ENCODE measurements around the gene ERICH2.

Gene ERICH2

GRCh38 chr2:170770008-170770605 lies at the start of gene ERICH2:
Gene ERICH2, plus strand, starts transcription at chr2:170770378. Its CDS starts 304 bp downstream, at chr2:170770682.
- TF ChIP-seq GATA2 (IDR thresholded peaks at IDR 0.05; ENCODE audit: low read depth, low read length): no peak

GRCh38 chr2:170721678-170722077 lies 48.5 kb upstream of the ERICH2 start:
- TF ChIP-seq GATA3 (IDR thresholded peaks at IDR 0.05; ENCODE audit: low read depth, low read length) (no peak), GATA2 (IDR thresholded peaks at IDR 0.05; ENCODE audit: low read depth, low read length) (no peak)

GRCh38 chr2:170722301-170722700 lies 47.9 kb upstream of the ERICH2 start:
- TF ChIP-seq GATA3 (IDR thresholded peaks at IDR 0.05; ENCODE audit: low read depth, low read length) (peak; percentile 37; the same call in 1 of the 2 replicates), GATA2 (IDR thresholded peaks at IDR 0.05; ENCODE audit: low read depth, low read length) (no peak)

- TF ChIP-seq GATA3 (IDR thresholded peaks at IDR 0.05; ENCODE audit: low read depth, low read length) (no peak), GATA2 (IDR thresholded peaks at IDR 0.05; ENCODE audit: low read depth, low read length) (no peak)
Observed at GRCh38 chr2:170723446-170723958, 46.7 kb upstream of the ERICH2 start.

- no peak for TF ChIP-seq GATA2 (IDR thresholded peaks at IDR 0.05; ENCODE audit: low read depth, low read length)
- no peak for TF ChIP-seq GATA3 (IDR thresholded peaks at IDR 0.05; ENCODE audit: low read depth, low read length)
Observed at GRCh38 chr2:170733798-170734600, 36.2 kb upstream of the ERICH2 start.

- no peak for TF ChIP-seq GATA2 (IDR thresholded peaks at IDR 0.05; ENCODE audit: low read depth, low read length)
- no peak for TF ChIP-seq GATA3 (IDR thresholded peaks at IDR 0.05; ENCODE audit: low read depth, low read length)
Observed at GRCh38 chr2:170736628-170737027, 33.5 kb upstream of the ERICH2 start.

- no peak for TF ChIP-seq GATA3 (IDR thresholded peaks at IDR 0.05; ENCODE audit: low read depth, low read length)
- TF ChIP-seq GATA2 (IDR thresholded peaks at IDR 0.05; ENCODE audit: low read depth, low read length): no peak
Observed at GRCh38 chr2:170737406-170737805, 32.8 kb upstream of the ERICH2 start.

GRCh38 chr2:170737821-170738220 lies 32.4 kb upstream of the ERICH2 start:
- TF ChIP-seq GATA3 (IDR thresholded peaks at IDR 0.05; ENCODE audit: low read depth, low read length) (no peak), GATA2 (IDR thresholded peaks at IDR 0.05; ENCODE audit: low read depth, low read length) (no peak)

- TF ChIP-seq GATA3 (IDR thresholded peaks at IDR 0.05; ENCODE audit: low read depth, low read length): no peak
- no peak for TF ChIP-seq GATA2 (IDR thresholded peaks at IDR 0.05; ENCODE audit: low read depth, low read length)
Observed at GRCh38 chr2:170739048-170739447, 31.1 kb upstream of the ERICH2 start.

- TF ChIP-seq GATA2 (IDR thresholded peaks at IDR 0.05; ENCODE audit: low read depth, low read length): no peak
Observed at GRCh38 chr2:170739507-170740046, 30.6 kb upstream of the ERICH2 start.

- no peak for TF ChIP-seq GATA2 (IDR thresholded peaks at IDR 0.05; ENCODE audit: low read depth, low read length)
Observed at GRCh38 chr2:170740660-170741059, 29.5 kb upstream of the ERICH2 start.

GRCh38 chr2:170742000-170742399 lies 28.2 kb upstream of the ERICH2 start:
- TF ChIP-seq GATA2 (IDR thresholded peaks at IDR 0.05; ENCODE audit: low read depth, low read length) (no peak), GATA3 (IDR thresholded peaks at IDR 0.05; ENCODE audit: low read depth, low read length) (no peak)

- TF ChIP-seq GATA2 (IDR thresholded peaks at IDR 0.05; ENCODE audit: low read depth, low read length) (no peak), GATA3 (IDR thresholded peaks at IDR 0.05; ENCODE audit: low read depth, low read length) (no peak)
Observed at GRCh38 chr2:170742896-170743529, 27.2 kb upstream of the ERICH2 start.

- TF ChIP-seq GATA2 (IDR thresholded peaks at IDR 0.05; ENCODE audit: low read depth, low read length) (no peak), GATA3 (IDR thresholded peaks at IDR 0.05; ENCODE audit: low read depth, low read length) (no peak)
Observed at GRCh38 chr2:170743530-170744239, 26.5 kb upstream of the ERICH2 start.

Data from SH-SY5Y (cell line).